AG10803 (cell line): ENCODE results near the gene VCAM1.

ENCODE experiments used
- DNase-seq: peaks from one replicate; pipeline ENCODE4 v3.0.0; 2010; ENCODE audit warnings: low read depth
- H3K4me3 ChIP-seq: 2 replicates; pipeline ENCODE4 v1.5.1; 2011; ENCODE audit warnings: mild to moderate bottlenecking, low read length, control low read depth
- TF ChIP-seq, protein P1 (sequence below): conservative IDR thresholded peaks from 2 replicates; pipeline ENCODE4 v1.5.1; 2011; ENCODE audit warnings: mild to moderate bottlenecking, low read length, control low read depth, inconsistent platforms

The VCAM1 gene

DNA sequence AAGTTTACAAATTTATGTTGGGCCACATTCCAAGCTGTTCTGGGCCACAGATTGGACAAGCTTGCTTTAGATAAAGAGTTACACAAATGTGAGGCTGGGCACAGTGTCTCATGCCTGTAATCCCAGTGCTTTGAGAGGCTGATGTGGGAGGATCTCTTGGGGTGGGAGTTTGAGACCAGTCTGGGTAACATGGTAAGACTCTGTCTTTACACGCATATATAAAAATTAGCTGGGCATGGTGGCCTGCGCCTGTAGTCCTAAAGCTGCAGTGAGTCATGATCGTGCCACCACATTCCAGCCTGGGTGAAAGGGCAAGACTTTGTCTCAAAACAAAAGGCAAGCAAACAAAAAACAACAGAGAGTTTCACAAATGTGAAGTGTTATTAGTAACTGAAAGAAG lies 5.9 kb upstream of the VCAM1 start:
- no peak for DNase-seq
- H3K4me3 ChIP-seq = no peak overlapping the region
- TF ChIP-seq, protein P1, sequence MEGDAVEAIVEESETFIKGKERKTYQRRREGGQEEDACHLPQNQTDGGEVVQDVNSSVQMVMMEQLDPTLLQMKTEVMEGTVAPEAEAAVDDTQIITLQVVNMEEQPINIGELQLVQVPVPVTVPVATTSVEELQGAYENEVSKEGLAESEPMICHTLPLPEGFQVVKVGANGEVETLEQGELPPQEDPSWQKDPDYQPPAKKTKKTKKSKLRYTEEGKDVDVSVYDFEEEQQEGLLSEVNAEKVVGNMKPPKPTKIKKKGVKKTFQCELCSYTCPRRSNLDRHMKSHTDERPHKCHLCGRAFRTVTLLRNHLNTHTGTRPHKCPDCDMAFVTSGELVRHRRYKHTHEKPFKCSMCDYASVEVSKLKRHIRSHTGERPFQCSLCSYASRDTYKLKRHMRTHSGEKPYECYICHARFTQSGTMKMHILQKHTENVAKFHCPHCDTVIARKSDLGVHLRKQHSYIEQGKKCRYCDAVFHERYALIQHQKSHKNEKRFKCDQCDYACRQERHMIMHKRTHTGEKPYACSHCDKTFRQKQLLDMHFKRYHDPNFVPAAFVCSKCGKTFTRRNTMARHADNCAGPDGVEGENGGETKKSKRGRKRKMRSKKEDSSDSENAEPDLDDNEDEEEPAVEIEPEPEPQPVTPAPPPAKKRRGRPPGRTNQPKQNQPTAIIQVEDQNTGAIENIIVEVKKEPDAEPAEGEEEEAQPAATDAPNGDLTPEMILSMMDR = no peak

DNA sequence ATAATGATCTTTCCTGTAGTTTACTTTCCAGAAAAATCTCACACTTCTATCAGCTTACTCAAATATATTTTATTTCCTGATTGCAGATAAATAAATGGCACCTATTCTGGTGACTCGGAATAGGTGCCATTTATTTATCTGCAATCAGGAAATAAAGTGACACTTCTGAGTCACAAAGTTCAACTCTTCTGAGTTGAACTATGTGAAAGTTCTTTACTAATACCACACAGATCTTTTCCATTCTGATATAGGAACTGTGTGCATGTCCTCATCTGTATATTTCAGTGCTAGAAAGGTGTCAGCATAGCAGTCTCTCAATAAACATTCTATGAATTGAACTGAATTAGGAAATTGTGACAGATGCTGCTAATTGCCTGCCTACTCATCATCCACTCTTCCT lies 4.9 kb upstream of the VCAM1 start:
- TF ChIP-seq, protein P1 = no peak
- no peak for DNase-seq
- H3K4me3 ChIP-seq = no peak overlapping the region

DNA sequence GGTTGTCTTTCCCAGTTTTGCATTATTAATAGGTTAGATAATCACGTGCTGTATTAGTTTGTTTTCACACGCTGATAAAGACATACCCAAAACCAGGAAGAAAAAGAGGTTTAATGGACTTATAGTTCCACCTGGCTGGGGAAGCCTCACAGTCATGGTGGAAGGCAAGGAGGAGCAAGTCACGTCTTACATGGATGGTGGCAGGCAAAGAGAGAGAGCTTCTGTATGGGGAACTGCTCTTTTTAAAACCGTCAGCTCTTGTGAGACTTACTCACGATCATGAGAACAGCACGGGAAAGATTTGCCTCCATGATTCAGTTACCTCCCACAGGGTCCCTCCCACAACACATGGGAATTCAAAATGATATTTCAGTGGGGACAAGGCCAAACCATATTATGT lies 2.3 kb upstream of the VCAM1 start:
- no peak for DNase-seq
- TF ChIP-seq, protein P1 = no peak
- H3K4me3 ChIP-seq = no peak overlapping the region

DNA sequence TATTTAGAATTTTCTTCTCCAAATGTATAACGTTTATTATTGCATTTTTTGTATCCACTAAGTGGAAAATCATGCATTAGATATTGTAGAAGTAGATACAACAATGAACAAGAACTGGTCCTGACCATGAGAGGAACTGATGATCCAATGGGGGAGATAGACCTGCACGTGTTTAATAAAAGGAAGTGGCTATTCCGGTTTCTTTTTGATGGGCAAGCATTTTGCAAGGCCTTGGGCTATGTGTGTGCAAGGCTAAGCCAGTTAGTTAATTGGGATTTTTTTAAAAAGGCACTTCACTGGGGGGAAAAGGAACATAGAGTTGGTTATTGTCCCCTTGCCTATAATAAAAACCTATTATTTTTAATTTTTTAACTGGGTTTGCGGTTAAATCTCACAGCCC lies 961 bp upstream of the VCAM1 start:
- no peak overlapping the region for H3K4me3 ChIP-seq
- no peak for DNase-seq
- TF ChIP-seq, protein P1 = no peak

DNA sequence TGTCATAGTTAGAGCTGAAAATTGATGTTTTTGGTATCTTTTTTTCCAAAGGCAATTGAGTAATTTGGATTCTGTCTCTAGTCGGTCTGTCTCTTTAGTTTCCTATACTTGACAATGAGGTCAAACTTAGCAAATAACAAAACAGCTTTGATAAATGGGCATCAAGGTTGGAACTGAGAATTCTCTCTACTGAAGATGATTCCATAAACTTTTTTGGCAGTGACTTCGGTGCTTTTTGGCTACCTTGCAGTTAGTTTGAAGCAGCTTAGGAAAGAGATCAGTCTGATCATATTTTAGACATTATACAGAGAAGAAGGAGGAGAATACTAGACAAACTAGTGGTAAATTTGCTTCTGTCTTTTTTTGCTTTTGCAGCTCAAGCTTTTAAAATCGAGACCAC lies 559 bp downstream of the VCAM1 start:
- H3K4me3 ChIP-seq = no peak overlapping the region
- TF ChIP-seq, protein P1 = no peak
- DNase-seq = no peak

DNA sequence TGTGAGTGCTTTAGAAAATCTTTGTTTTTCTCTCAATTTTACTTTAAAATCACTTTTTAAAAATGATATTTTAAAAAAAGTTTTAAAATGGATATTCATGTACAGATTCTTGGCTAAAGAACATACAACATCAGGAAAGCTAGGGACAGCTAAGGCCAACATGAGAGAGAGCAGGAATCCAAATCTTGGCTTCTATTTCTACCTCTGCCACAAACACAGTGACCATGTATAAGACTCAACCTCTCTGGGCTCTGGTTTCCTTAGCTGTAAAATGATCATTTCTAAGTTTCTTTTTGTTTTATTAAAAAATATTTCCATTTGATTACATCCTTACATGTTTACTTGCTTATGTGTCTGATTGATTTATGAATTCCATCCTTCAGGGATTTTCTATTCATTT lies 1.2 kb downstream of the VCAM1 start:
- TF ChIP-seq, protein P1 = no peak
- no peak overlapping the region; the same call in 1 of the 2 replicates for H3K4me3 ChIP-seq
- DNase-seq = no peak

DNA sequence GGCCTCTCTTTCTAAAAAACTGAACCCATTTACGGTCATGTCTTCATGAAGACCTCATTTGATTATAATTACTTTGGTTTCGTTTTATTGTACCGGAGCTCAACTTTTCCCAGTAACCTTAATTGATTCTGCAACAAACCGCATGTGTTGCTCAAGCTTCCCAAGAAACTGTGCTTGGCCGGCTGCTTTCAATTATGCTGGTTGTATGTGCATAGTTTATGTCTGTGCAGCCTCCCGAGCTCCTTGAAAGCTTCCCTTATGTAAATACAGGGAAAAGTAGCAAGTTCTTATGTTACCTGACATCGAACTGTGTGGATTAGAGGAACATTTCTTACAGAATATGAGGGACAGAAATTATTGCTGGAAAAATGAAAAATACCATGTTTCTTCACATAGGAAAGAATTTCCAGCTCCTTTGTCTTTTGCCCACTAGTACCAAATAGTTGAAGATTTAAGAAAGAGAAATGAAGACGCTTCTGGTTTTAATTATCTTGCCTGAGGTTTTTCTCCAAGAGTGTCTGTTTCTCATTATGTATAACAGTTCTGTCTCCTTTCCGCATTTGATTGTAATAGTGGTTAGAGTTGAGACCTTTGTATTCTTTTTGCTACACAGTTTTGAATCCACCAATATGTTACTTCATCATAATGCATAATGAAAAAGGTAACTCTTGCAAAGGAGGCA lies 2.1 kb downstream of the VCAM1 start:
- peak; percentile 97 for DNase-seq
- peak overlapping the region; percentile 44 for H3K4me3 ChIP-seq
- TF ChIP-seq, protein P1 = no peak
